GM19328 (cell line): ENCODE data around the gene C7orf57.
A peak's percentile ranks its signal among the peaks of the same experiment; 100 is the strongest.

ENCODE experiments used
- ATAC-seq: cut with Tn5 transposase; IDR thresholded peaks from one replicate; pipeline ENCODE4 v1.9.1; 2021; ENCODE audit warnings: mild to moderate bottlenecking, moderate library complexity; ENCODE audit not compliant: unreplicated experiment

The C7orf57 gene

GRCh38 chr7:48084727-48085432 lies 49.5 kb downstream of the C7orf57 start:
- peak; percentile 55 for ATAC-seq

- no peak for ATAC-seq
Observed at GRCh38 chr7:48085433-48085791, 50.1 kb downstream of the C7orf57 start.

- ATAC-seq = no peak
Observed at GRCh38 chr7:48085942-48086341, 50.6 kb downstream of the C7orf57 start.

GRCh38 chr7:48087349-48087748 lies 52.0 kb downstream of the C7orf57 start:
- no peak for ATAC-seq

- peak; percentile 47 for ATAC-seq
Observed at GRCh38 chr7:48088559-48089045, 53.3 kb downstream of the C7orf57 start.

GRCh38 chr7:48089046-48090003 lies 54.0 kb downstream of the C7orf57 start, which contains the start of gene UPP1:
Gene UPP1 (plus strand): TSS chr7:48089265. CDS start chr7:48094784, 5,519 bp downstream.
- peak; percentile 50 for ATAC-seq

GRCh38 chr7:48090095-48090805 lies 54.9 kb downstream of the C7orf57 start:
- ATAC-seq = no peak

GRCh38 chr7:48091506-48092433 lies 56.4 kb downstream of the C7orf57 start:
- ATAC-seq = no peak

- ATAC-seq = no peak
Observed at GRCh38 chr7:48094861-48095293, 59.5 kb downstream of the C7orf57 start.

GRCh38 chr7:48096273-48096672 lies 60.9 kb downstream of the C7orf57 start:
- no peak for ATAC-seq

GRCh38 chr7:48097521-48098231 lies 62.3 kb downstream of the C7orf57 start:
- no peak for ATAC-seq

GRCh38 chr7:48098846-48099245 lies 63.5 kb downstream of the C7orf57 start:
- no peak for ATAC-seq

GRCh38 chr7:48099781-48100180 lies 64.4 kb downstream of the C7orf57 start:
- ATAC-seq = no peak

GRCh38 chr7:48101352-48101751 lies 66.0 kb downstream of the C7orf57 start:
- ATAC-seq = no peak

- no peak for ATAC-seq
Observed at GRCh38 chr7:48101968-48102367, 66.6 kb downstream of the C7orf57 start.

GRCh38 chr7:48102530-48102929 lies 67.2 kb downstream of the C7orf57 start:
- ATAC-seq = no peak

- ATAC-seq = no peak
Observed at GRCh38 chr7:48105045-48105444, 69.7 kb downstream of the C7orf57 start.

- ATAC-seq = no peak
Observed at GRCh38 chr7:48106906-48107659, 71.7 kb downstream of the C7orf57 start.
